Fibroblast of pulmonary artery (primary cell): ENCODE results near the gene LCLAT1.

Source experiments
- DNase-seq: peaks from one replicate; pipeline ENCODE4 v3.0.0-alpha.2; 2010; ENCODE audit warnings: low read depth
- H3K4me3 ChIP-seq: replicated peaks from 2 replicates; pipeline ENCODE4 v1.5.1; 2011; ENCODE audit warnings: low read depth, mild to moderate bottlenecking, control low read depth, low read length, moderate library complexity
- CTCF ChIP-seq: IDR thresholded peaks from 2 replicates; pipeline ENCODE4 v1.5.1; 2011; ENCODE audit warnings: mild to moderate bottlenecking, control low read depth, low read length, inconsistent platforms; ENCODE audit errors: missing control alignments

The LCLAT1 gene

DNA sequence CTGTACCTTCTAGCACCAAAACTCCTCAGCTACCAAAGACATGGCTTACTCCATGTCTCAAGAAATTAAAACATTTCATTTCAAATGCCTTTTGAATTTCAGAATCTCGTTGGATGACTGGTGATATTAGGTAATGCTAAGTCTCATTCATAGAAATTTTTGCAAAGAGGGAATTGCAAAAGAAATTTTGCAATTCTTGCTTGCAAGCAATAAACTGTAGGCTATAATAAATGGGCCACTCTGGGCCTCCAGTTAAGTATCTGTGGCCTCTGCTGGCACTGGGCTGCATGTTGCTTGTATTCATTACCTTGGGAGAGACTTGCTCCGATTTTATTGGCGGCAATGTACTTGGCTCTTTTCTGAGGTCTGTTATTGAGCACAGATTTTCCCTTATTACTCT, 2.8 kb upstream of the LCLAT1 start:
- no peak overlapping the region for H3K4me3 ChIP-seq
- DNase-seq = no peak
- no peak for TF ChIP-seq CTCF

- H3K4me3 ChIP-seq = no peak overlapping the region
- no peak for TF ChIP-seq CTCF
- DNase-seq = no peak
These were observed 1.7 kb upstream of the LCLAT1 start for GRCh38 chr2:30445266-30445821.

- peak; percentile 39 for DNase-seq
- TF ChIP-seq CTCF = no peak
- peak overlapping the region; percentile 94 for H3K4me3 ChIP-seq
These were observed 371 bp upstream of the LCLAT1 start for GRCh38 chr2:30446602-30447148.

GRCh38 chr2:30448308-30448707, 1.3 kb downstream of the LCLAT1 start:
- H3K4me3 ChIP-seq = peak overlapping the region; percentile 94
- no peak for TF ChIP-seq CTCF
- DNase-seq = no peak

DNA sequence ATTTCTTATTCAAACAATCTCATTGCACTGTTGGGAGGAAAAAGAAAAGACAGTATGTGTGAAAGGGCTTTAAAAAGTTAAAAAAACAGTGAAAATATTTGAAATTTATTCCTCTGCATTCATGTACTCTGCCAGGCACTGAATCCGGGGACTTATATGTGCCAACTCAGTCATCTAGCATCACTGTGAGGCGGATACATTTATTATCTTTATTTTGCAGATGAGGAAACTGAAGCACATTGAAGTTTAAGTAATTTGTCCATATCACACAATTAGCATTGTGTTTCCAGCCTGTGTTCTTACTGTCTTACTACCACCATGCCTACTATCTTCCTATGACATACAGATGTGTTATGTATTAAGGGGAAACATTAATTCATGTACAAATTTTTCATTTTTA, 1.8 kb downstream of the LCLAT1 start:
- H3K4me3 ChIP-seq = no peak overlapping the region
- TF ChIP-seq CTCF = no peak

GRCh38 chr2:30450025-30450424, 3.0 kb downstream of the LCLAT1 start:
- H3K4me3 ChIP-seq = no peak overlapping the region
- no peak for TF ChIP-seq CTCF
- DNase-seq = no peak

More for the DNA sequence above, 1.8 kb downstream of the LCLAT1 start:
- no peak for DNase-seq

DNA sequence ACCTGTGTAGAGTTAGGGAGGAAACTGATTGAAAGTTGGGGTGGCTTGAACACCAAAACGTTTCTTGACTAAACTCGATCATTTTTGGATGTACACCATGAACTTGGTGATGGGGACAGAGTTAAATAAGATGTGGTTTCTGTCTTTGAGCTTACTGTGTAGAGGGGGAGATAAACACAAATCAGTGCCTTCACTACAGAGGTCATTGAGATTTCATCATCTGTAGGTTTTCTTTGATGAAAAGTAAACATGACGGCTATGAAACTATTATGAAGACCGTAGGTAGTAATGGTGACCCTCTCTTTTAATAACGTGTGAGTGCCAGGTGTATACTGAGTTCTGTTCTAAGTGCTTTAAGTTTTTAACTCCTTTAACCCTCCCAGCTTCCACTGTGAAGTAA, 6.5 kb downstream of the LCLAT1 start:
- no peak for TF ChIP-seq CTCF
- H3K4me3 ChIP-seq = no peak overlapping the region
- DNase-seq = no peak
